SK-N-SH treated with all-trans-retinoic acid at 6 μM for 48 hours (cell line): Measurements from ENCODE around the gene HIBCH.
"Not testable (repeated sequence)": the region's sequence is repeated elsewhere in the genome, so short reads cannot be mapped to it uniquely, and the experiment has no call there.

ENCODE experiments used
- ATAC-seq: fragments of 200-7000 bp; cut with Tn5 transposase; 3 replicates; pipeline ENCODE4 v1.9.1; 2020; ENCODE audit warnings: mild to moderate bottlenecking, moderate library complexity
- ARNTL ChIP-seq: fragments of 450-650 bp; formaldehyde crosslinking; IDR thresholded peaks from 2 replicates; pipeline ENCODE4 v1.5.0; 2020; ENCODE audit warnings: low read depth, mild to moderate bottlenecking, moderate library complexity, borderline replicate concordance
- BACH2 ChIP-seq: fragments of 250-450 bp; sonication (Bioruptor Pico); IDR thresholded peaks from 2 replicates; pipeline ENCODE4 v1.9.0; 2021; ENCODE audit warnings: mild to moderate bottlenecking, borderline replicate concordance
- CREB5 ChIP-seq: fragments of 250-450 bp; sonication (Bioruptor Pico); IDR thresholded peaks from 2 replicates; pipeline ENCODE4 v1.5.1; 2020; ENCODE audit warnings: low read depth, mild to moderate bottlenecking, moderate library complexity
- CSDC2 ChIP-seq: fragments of 250-450 bp; sonication (Bioruptor Pico); IDR thresholded peaks from 2 replicates; pipeline ENCODE4 v1.5.0; 2020; ENCODE audit warnings: mild to moderate bottlenecking, moderate library complexity
- CSRNP3 ChIP-seq: fragments of 250-450 bp; sonication (Bioruptor Pico); IDR thresholded peaks from 2 replicates; pipeline ENCODE4 v1.5.1; 2021; ENCODE audit warnings: mild to moderate bottlenecking, moderate library complexity
- ESRRG ChIP-seq: fragments of 250-450 bp; sonication (Bioruptor Pico); IDR thresholded peaks from 2 replicates; pipeline ENCODE4 v1.6.1; 2021; ENCODE audit warnings: mild to moderate bottlenecking
- GLIS3 ChIP-seq: fragments of 250-450 bp; sonication (Bioruptor Pico); IDR thresholded peaks from 2 replicates; pipeline ENCODE4 v1.5.0; 2020; ENCODE audit warnings: mild to moderate bottlenecking, moderate library complexity
- ISL1 ChIP-seq: fragments of 250-450 bp; sonication (Bioruptor Pico); IDR thresholded peaks from 2 replicates; pipeline ENCODE4 v2.1.2; 2022; ENCODE audit warnings: mild to moderate bottlenecking, moderate library complexity
- OSR1 ChIP-seq: fragments of 250-450 bp; sonication (Bioruptor Pico); IDR thresholded peaks from 2 replicates; pipeline ENCODE4 v1.8.0; 2022; ENCODE audit warnings: moderate library complexity, mild to moderate bottlenecking, inconsistent platforms
- PPARA ChIP-seq: fragments of 250-450 bp; sonication (Bioruptor Pico); IDR thresholded peaks from 2 replicates; pipeline ENCODE4 v1.5.0; 2020; ENCODE audit warnings: mild to moderate bottlenecking, borderline replicate concordance
- RARB ChIP-seq: fragments of 250-450 bp; sonication (Bioruptor Pico); IDR thresholded peaks from 2 replicates; pipeline ENCODE4 v1.8.0; 2021; ENCODE audit warnings: mild to moderate bottlenecking, moderate library complexity
- SNAI2 ChIP-seq: fragments of 250-450 bp; sonication (Bioruptor Pico); IDR thresholded peaks from 2 replicates; pipeline ENCODE4 v1.5.0; 2020; ENCODE audit warnings: mild to moderate bottlenecking, moderate library complexity
- TCF4 ChIP-seq: fragments of 250-450 bp; sonication (Bioruptor Pico); IDR thresholded peaks from 2 replicates; pipeline ENCODE4 v1.8.0; 2021; ENCODE audit warnings: mild to moderate bottlenecking, moderate library complexity, borderline replicate concordance
- TOX ChIP-seq: fragments of 250-450 bp; sonication (Bioruptor Pico); IDR thresholded peaks from 2 replicates; pipeline ENCODE4 v1.8.0; 2021; ENCODE audit warnings: mild to moderate bottlenecking, moderate library complexity, borderline replicate concordance
- TSHZ2 ChIP-seq: fragments of 250-450 bp; sonication (Bioruptor Pico); IDR thresholded peaks from 2 replicates; pipeline ENCODE4 v1.5.0; 2020; ENCODE audit warnings: mild to moderate bottlenecking, moderate library complexity
- ZFP3 ChIP-seq: fragments of 250-450 bp; sonication (Bioruptor Pico); IDR thresholded peaks from 2 replicates; pipeline ENCODE4 v1.5.0; 2020; ENCODE audit warnings: mild to moderate bottlenecking, moderate library complexity
- ZFP30 ChIP-seq: fragments of 450-650 bp; formaldehyde crosslinking; IDR thresholded peaks from 2 replicates; pipeline ENCODE4 v1.5.0; 2022; ENCODE audit warnings: mild to moderate bottlenecking, moderate library complexity
- ZNF565 ChIP-seq: fragments of 450-650 bp; formaldehyde crosslinking; conservative IDR thresholded peaks from 2 replicates; pipeline ENCODE4 v1.5.0; 2020; ENCODE audit warnings: low read depth, mild to moderate bottlenecking, moderate library complexity
- ZNF70 ChIP-seq: fragments of 450-650 bp; formaldehyde crosslinking; IDR thresholded peaks from 2 replicates; pipeline ENCODE4 v1.5.0; 2020; ENCODE audit warnings: mild to moderate bottlenecking, moderate library complexity
- TF ChIP-seq, protein P1 (sequence below): fragments of 250-450 bp; sonication (Bioruptor Pico); IDR thresholded peaks from 2 replicates; pipeline ENCODE4 v1.8.0; 2020; ENCODE audit warnings: mild to moderate bottlenecking, moderate library complexity, borderline replicate concordance

Gene HIBCH

DNA sequence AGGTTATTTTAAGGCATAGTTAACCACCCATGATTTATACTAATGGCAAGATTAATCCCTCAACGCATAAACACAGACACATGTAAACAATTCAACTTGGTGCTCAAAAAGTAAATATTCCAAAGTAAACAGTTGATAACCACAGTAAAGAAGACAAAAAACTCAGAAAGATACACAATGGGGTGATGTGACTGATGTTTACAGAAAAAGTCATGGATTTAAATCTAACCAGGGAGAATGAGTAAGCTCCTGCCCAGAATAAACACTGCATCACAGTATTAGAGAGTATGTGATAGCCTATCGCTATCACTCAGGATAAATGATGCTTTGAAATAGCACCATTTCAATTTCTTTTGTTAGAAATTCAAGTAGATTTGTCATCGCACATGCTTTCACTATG lies 49.3 kb downstream of the HIBCH start (continued):
- TF ChIP-seq CREB5 (CRISPR knock-in tag) (no peak), ARNTL (CRISPR knock-in tag) (no peak), RARB (CRISPR knock-in tag) (no peak), CSDC2 (CRISPR knock-in tag) (no peak), CSRNP3 (CRISPR knock-in tag) (no peak), BACH2 (CRISPR knock-in tag) (no peak), TOX (no peak), TCF4 (CRISPR knock-in tag) (no peak), PPARA (no peak), ZNF70 (CRISPR knock-in tag) (no peak)
- TF ChIP-seq, all 23 proteins: peak for 0

DNA sequence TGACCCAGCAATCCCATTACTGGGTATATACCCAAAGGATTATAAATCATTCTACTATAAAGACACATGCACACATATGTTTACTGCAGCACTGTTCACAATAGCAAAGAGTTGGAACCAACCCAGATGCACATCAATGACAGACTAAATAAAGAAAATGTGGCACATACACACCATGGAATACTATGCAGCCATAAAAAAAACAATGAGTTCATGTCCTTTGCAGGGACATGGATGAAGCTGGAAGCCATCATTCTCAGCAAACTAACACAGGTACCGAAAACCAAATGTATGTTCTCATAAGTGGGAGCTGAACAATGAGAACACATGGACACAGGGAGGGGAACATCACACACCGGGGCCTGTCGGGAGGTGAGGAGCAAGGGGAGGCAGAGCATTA lies 49.9 kb downstream of the HIBCH start:
- not testable (repeated sequence) for ATAC-seq

- ATAC-seq, result peak; percentile 49; the same call in 1 of the 3 replicates
- no peak for TF ChIP-seq ZFP3 (CRISPR knock-in tag)
- no peak for TF ChIP-seq ISL1 (CRISPR knock-in tag)
- no peak for TF ChIP-seq ESRRG (CRISPR knock-in tag)
- TF ChIP-seq ZNF70 (CRISPR knock-in tag), result no peak
- TF ChIP-seq CREB5 (CRISPR knock-in tag), result no peak
- TF ChIP-seq SNAI2 (CRISPR knock-in tag), result no peak
- no peak for TF ChIP-seq OSR1 (CRISPR knock-in tag)
- no peak for TF ChIP-seq ZFP30
- no peak for TF ChIP-seq ZNF565 (CRISPR knock-in tag)
- TF ChIP-seq TCF4 (CRISPR knock-in tag), result no peak
- no peak for TF ChIP-seq ARNTL (CRISPR knock-in tag)
- no peak for TF ChIP-seq CSRNP3 (CRISPR knock-in tag)
- no peak for TF ChIP-seq TSHZ2 (CRISPR knock-in tag)
- TF ChIP-seq, protein P1, sequence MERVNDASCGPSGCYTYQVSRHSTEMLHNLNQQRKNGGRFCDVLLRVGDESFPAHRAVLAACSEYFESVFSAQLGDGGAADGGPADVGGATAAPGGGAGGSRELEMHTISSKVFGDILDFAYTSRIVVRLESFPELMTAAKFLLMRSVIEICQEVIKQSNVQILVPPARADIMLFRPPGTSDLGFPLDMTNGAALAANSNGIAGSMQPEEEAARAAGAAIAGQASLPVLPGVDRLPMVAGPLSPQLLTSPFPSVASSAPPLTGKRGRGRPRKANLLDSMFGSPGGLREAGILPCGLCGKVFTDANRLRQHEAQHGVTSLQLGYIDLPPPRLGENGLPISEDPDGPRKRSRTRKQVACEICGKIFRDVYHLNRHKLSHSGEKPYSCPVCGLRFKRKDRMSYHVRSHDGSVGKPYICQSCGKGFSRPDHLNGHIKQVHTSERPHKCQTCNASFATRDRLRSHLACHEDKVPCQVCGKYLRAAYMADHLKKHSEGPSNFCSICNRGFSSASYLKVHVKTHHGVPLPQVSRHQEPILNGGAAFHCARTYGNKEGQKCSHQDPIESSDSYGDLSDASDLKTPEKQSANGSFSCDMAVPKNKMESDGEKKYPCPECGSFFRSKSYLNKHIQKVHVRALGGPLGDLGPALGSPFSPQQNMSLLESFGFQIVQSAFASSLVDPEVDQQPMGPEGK (CRISPR knock-in tag), result no peak
- no peak for TF ChIP-seq GLIS3 (CRISPR knock-in tag)
Observed at GRCh38 chr2:190267302-190267701, 52.3 kb downstream of the HIBCH start.
